Ureter (tissue), 1 donor: ENCODE results near the gene ZFP2. TPM values are rescaled to one million over a fixed set of nuclear protein-coding genes. Genes with fewer than 3 reads are reported as not detected.

Experiments
- DNase-seq: peaks from one replicate; pipeline ENCODE4 v3.0.0-alpha.2; 2020; ENCODE audit warnings: low spot score
- total RNA-seq: library from RNA; stranded (reverse); gene quantifications from one replicate; pipeline ENCODE4 v1.2.4, GENCODE V29; 2023
- donor health status: DM: yes; HTN: yes; CAD: no.

Gene ZFP2
- total RNA-seq, 1 donor from 2014 or later: 3.0 TPM

GRCh38 chr5:178981381-178981780, 85.7 kb downstream of the ZFP2 start:
- no peak for DNase-seq

Other genes starting within 250 kb of the ZFP2 start
- gene ZNF354A, start 165.3 kb upstream of the ZFP2 start, total RNA-seq: 11.2 TPM
- 15.6 TPM for gene ZNF354B, start 36.0 kb upstream of the ZFP2 start, total RNA-seq
- gene ZNF454, start 45.3 kb downstream of the ZFP2 start, total RNA-seq: 4.9 TPM
- gene GRM6, start 99.4 kb downstream of the ZFP2 start, total RNA-seq: not detected
- gene ZNF879, start 127.9 kb downstream of the ZFP2 start, total RNA-seq: 4.1 TPM
- 5.7 TPM for gene ZNF354C, start 164.5 kb downstream of the ZFP2 start, total RNA-seq